HG03439 (cell line): ENCODE data around the gene PRIMA1.

Source experiments
- ATAC-seq: cut with Tn5 transposase; IDR thresholded peaks from one replicate; pipeline ENCODE4 v1.9.1; 2021; ENCODE audit warnings: mild to moderate bottlenecking, moderate library complexity; ENCODE audit not compliant: unreplicated experiment

The PRIMA1 gene

GRCh38 chr14:93788293-93788542 lies at the start of gene PRIMA1:
Gene PRIMA1 (minus strand): TSS chr14:93788485. CDS start chr14:93787718, 767 bp downstream.
- ATAC-seq, result no peak

GRCh38 chr14:93834699-93835371 lies 46.5 kb upstream of the PRIMA1 start:
- no peak for ATAC-seq

DNA sequence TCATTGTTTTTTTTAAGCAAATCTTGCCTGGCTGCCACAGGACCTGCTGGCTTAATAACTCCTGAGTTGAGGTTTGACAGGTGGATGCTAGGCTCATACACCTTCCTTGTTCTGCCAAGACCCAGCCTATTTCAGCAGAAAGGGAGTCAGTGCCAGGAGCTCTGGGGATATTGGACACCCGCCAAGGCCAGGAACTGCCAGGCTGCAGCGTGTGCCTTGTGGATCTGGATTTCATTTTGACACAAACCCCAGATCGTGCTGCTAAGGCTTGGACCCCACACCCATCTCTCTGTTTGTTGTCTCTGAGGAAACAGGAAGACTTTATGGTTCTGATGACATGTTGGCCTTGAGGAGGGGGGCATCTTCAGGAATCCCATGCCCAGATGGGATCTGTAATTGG lies 44.4 kb upstream of the PRIMA1 start:
- no peak for ATAC-seq

DNA sequence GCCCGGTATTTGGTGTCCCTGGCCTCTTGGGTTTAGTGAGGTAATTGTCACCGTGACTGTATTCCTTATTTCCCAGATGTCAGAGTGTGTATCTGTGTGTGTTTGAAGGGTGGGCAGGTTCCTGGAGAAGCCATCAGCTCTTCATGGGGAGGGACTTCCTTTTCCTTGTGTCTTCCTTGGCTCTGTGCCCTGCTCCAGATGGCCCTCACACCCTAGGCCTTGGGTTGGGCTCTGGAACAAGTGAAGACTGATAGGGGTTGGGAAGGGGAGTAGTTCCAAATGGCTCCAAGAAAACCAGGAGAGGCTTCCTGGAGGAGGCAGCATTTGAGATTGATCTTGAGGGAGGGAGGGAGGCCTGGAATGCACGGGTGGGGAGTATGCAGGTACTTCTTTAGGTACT lies 43.8 kb upstream of the PRIMA1 start:
- no peak for ATAC-seq

DNA sequence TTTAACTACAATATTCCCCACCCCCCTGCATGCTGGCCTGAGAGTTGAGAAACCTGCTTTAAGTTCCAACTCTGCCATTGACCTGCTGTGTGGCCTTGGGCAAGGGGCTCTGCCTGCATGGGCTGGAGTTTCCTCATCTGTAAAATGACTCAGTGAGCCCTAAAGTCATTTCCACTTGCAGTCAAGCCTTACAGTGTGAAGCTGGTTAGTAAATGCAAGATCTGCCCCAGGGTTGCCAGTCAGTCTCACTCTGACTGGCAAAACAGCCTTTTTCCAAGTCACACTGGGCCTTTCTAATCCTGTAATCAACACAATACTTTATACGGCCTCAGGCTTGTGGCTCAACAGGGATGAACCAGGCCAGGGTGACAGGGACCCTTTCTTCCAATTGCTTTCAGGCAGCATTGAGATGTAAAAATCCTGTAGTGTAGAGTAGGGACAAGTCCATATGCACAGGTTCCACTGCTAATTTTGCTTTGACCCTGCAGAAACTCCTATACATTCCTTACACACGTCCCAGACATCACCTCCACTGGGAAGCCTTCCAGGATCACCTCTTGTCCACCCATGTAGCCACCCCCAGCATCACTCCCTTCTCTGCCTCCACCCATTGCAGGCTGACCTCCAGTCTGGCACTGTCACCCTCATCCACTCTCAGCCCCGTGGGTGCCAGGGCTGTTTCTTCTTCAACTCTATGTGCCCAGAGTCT lies 42.6 kb upstream of the PRIMA1 start:
- ATAC-seq, result no peak

GRCh38 chr14:93829839-93830481 lies 41.7 kb upstream of the PRIMA1 start:
- ATAC-seq, result no peak

- no peak for ATAC-seq
These were observed 36.9 kb upstream of the PRIMA1 start for GRCh38 chr14:93825235-93825553.

GRCh38 chr14:93824518-93825234 lies 36.4 kb upstream of the PRIMA1 start:
- no peak for ATAC-seq

GRCh38 chr14:93824076-93824475 lies 35.8 kb upstream of the PRIMA1 start:
- no peak for ATAC-seq

DNA sequence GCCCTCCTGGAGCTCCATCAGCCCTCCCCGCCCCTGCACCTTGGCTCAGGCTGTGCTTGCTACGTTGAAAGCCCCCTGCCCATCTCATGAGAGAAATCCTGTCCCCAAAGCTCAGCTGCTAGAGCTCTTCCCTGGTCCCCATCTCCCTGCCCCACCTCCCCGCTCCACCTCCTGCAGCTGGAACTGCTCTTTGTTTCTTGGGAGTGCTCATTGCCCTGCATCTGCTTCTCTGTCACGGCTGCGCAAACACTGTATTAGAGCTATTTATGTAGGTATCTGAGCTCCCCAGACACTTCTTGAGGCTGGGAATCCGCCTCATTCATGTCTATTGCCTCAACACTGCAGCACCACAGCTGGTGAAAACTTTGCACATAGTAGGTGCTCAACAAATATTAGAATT lies 32.8 kb upstream of the PRIMA1 start:
- no peak for ATAC-seq

DNA sequence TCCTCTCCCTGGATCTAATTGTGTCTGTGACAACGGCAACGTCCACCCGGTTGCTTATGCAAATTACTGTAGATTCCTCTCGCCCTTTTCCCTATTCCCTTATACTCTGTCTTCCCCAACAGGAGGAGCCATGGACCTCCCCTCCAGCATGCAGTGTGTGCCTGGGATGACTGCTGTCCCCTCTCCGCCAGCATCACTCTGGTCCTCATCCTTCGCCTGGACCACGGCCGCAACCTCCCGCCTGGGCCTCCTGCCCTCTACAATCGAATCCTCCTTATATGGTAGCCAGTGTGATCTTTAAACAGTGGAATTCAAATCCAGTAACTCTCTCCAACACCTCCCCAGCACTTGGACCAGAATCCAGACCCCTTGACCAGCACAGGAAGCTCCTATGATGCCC lies 30.6 kb upstream of the PRIMA1 start:
- ATAC-seq, result no peak

DNA sequence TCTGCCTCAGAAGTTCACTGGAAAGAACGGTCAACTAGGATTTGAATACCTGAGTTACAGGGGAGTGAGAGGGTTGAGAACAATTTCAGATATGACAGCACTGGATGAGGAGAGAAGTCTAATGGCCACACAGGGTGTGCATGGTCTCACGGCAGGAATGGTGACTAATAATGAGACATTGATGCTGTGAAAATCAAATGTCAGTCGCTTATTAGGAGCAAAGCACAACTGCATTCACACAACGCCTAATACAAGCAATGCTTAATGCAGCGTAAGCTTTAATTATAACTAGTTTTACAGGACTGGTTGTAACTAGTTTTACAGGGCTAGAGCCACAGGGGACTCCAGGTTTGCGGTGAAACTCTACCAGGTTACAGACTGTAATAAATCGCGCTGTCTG lies 23.4 kb upstream of the PRIMA1 start:
- ATAC-seq, result no peak

- ATAC-seq, result no peak
These were observed 22.7 kb upstream of the PRIMA1 start for GRCh38 chr14:93811020-93811419.

DNA sequence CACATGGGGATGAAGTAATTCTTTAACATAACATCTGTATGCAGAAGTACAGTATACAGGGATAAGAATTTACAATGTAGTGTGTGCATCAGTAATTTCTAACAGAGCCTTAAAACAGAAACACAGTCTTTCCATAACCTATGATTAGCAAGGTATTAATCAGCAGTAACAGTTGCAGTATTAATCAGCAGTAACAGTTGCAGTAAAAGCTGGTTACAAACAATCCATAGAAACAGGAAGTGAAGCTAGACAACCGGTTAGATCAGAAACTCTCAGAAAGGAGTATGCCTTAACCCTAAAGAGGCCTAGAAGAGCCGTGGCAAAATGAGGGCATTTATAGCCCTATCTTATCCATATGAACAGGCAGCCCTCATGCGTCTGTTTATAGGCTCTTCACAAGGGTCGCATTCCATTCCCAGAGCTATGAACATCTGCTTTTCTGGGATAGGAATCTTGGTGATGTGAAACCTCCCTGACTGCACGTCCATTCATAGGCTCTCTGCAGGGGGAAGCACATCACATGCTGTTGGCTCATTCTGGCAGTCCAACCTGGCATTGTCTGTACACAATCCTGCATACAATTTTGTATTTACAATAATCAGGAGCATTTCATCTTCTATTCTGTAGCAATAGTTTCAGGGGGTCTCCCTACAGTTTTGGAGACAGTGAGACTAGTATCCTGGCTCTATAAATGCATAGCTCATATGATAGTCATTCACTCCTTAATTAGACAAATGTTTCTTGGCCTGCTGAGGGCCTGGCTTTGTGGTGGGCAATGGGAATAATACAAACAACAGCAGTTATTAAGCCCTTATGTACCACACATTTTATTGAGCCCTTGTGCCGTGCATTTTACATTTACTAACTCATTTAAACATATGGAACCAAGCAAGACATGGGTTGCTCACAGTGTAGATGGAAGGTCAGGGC lies 21.5 kb upstream of the PRIMA1 start:
- ATAC-seq, result peak; percentile 78

- no peak for ATAC-seq
These were observed 16.4 kb upstream of the PRIMA1 start for GRCh38 chr14:93804654-93805053.

GRCh38 chr14:93803408-93804318 lies 15.4 kb upstream of the PRIMA1 start:
- ATAC-seq, result no peak

- no peak for ATAC-seq
These were observed 12.0 kb upstream of the PRIMA1 start for GRCh38 chr14:93799989-93800921.

- ATAC-seq, result no peak
These were observed 11.3 kb upstream of the PRIMA1 start for GRCh38 chr14:93799617-93799988.

GRCh38 chr14:93797536-93797935 lies 9.3 kb upstream of the PRIMA1 start:
- no peak for ATAC-seq
